Spleen (tissue), 11 donors: ENCODE data around the gene TOR3A. TPM values are rescaled to one million over a fixed set of nuclear protein-coding genes. Genes with fewer than 3 reads are reported as not detected.
A peak's percentile ranks its signal among the peaks of the same experiment; 100 is the strongest.

Source experiments
- DNase-seq: peaks from one replicate; pipeline ENCODE4 v3.0.0-alpha.2; 2020
- H3K27ac ChIP-seq, 8 donors: fragments of 200-600 bp; sonication (generic) in 7 of 8; 1 replicate in 4 of 8; 2 replicates in 4 of 8; pipeline versions ENCODE4 v1.5.0 to v1.8.0; 2016 to 2021; ENCODE audit warnings: inconsistent platforms in 4 of 8, mild to moderate bottlenecking in 4 of 8, moderate library complexity in 1 of 8
- H3K27me3 ChIP-seq, 7 donors: fragments of 200-600 bp; sonication (generic) in 6 of 7; replicated peaks in 1 of 7; 1 replicate in 4 of 7; 2 replicates in 3 of 7; pipeline versions ENCODE4 v1.5.0 to v1.8.0; 2016 to 2021; ENCODE audit warnings: inconsistent platforms in 3 of 7, mild to moderate bottlenecking in 1 of 7
- H3K36me3 ChIP-seq, 6 donors: fragments of 200-600 bp; sonication (generic) in 5 of 6; 1 replicate in 4 of 6; 2 replicates in 2 of 6; pipeline versions ENCODE4 v1.5.0 to v1.8.0; 2016 to 2021; ENCODE audit warnings: inconsistent platforms in 2 of 6
- H3K4me1 ChIP-seq, 6 donors: fragments of 200-600 bp; sonication (generic) in 5 of 6; 1 replicate in 3 of 6; 2 replicates in 3 of 6; pipeline versions ENCODE4 v1.5.0 to v1.8.0; 2016 to 2021; ENCODE audit warnings: inconsistent platforms in 3 of 6
- H3K4me3 ChIP-seq, 8 donors: fragments of 200-600 bp; sonication (generic) in 7 of 8; 1 replicate in 4 of 8; 2 replicates in 4 of 8; pipeline versions ENCODE4 v1.5.0 to v1.8.0; 2016 to 2021; ENCODE audit warnings: inconsistent platforms in 4 of 8, mild to moderate bottlenecking in 4 of 8, moderate library complexity in 2 of 8
- H3K9me3 ChIP-seq, 8 donors: fragments of 200-600 bp; sonication (generic) in 7 of 8; 1 replicate in 4 of 8; 2 replicates in 4 of 8; pipeline versions ENCODE4 v1.5.0 to v1.8.0; 2016 to 2021; ENCODE audit warnings: inconsistent platforms in 4 of 8
- CTCF ChIP-seq, 11 experiments: fragments of 200-600 bp in 7 of 11; fragments of 450-650 bp in 4 of 11; sonication (generic) in 4 of 11; IDR thresholded peaks in 8 of 11; conservative IDR thresholded peaks in 3 of 11; 1 replicate in 7 of 11; 2 replicates in 4 of 11; pipeline versions ENCODE4 v1.4.0 to v1.8.0; 2016 to 2021; ENCODE audit warnings: antibody characterized with exemption in 11 of 11, inconsistent platforms in 4 of 11, mild to moderate bottlenecking in 1 of 11
- POLR2A ChIP-seq, 3 donors: fragments of 450-650 bp; IDR thresholded peaks; one replicate each; pipeline ENCODE4 v1.5.1; 2017; ENCODE audit warnings: antibody characterized with exemption in 3 of 3, mild to moderate bottlenecking in 1 of 3
- POLR2AphosphoS5 ChIP-seq, 3 donors: sonication (generic); formaldehyde crosslinking; IDR thresholded peaks; one replicate each; pipeline ENCODE4 v1.5.1; 2017; ENCODE audit warnings: antibody characterized with exemption in 3 of 3
- WGBS, 5 donors: extraction: QIAGEN DNeasy Blood & Tissue Kit in 3 of 5; methylation state at CpG; one replicate each; pipeline versions ENCODE4 v1.1.5 to v1.1.7; 2013 to 2018; 5-methylcytosine and 5-hydroxymethylcytosine counted together
- intact Hi-C: fragments of 100-400 bp; cut with DNase I; formaldehyde crosslinking; loops from one replicate; pipeline ENCODE4 v1.15.0; 2023; ENCODE audit warnings: low total_unique reads
- polyA plus RNA-seq, 3 donors: library from polyadenylated mRNA; stranded (reverse); fragments of 200-250 nt; gene quantifications; one replicate each; pipeline ENCODE4 v1.2.1, GENCODE V29; 2013
- total RNA-seq, 7 donors: library from RNA; depleted of rRNA in 3 of 7; stranded (reverse); fragments of >200 nt in 3 of 7; fragmentation: NEBNext Ultra II Directional in 4 of 7; extraction: Animal tissue kit (Norgen Biotek cat#: 25700) in 4 of 7; gene quantifications; one replicate each; pipeline versions ENCODE4 v1.1.0 to v1.2.1, GENCODE V29; 2016 to 2021
- donor health status: healthy with polysubstance abuse.
- donor health status: DM: no; HTN: no; CAD: no; lungs with moderate emphysema.
- donor health status: DM: no; HTN: no; CAD: no.
- donor health status: Bipolar disorder and iron deficiency.
- donor health status: healthy.
- donor health status: DM: no; HTN: no; CAD: no.
- donor health status: DM: yes; HTN: yes; CAD: no.

Gene TOR3A
- total and polyA plus RNA-seq, 10 donors = 27.9 to 51.7 (median 42.0) TPM

GRCh38 chr1:179048339-179049124, 33.3 kb upstream of the TOR3A start:
- H3K4me1 ChIP-seq = peaks cover 0 to 20% (median 9%) of the 10 kb centered on the region in 6 donors
- no peak overlapping the region for H3K4me3 ChIP-seq
- DNase-seq = no peak
- 86 to 100% (median 94%) methylated on average over 1 of the region's 1 CpG for WGBS, 5 donors
- H3K27ac ChIP-seq = no peak overlapping the region
- intact Hi-C loops = no loop called here
- peaks cover 0 to 40% (median 0%) of the 10 kb centered on the region in 6 donors for H3K36me3 ChIP-seq
- H3K9me3 ChIP-seq = no peaks in the 10 kb centered on the region
- no peaks in the 10 kb centered on the region for H3K27me3 ChIP-seq
- TF ChIP-seq POLR2A (IDR thresholded peaks at IDR 0.05) (no peak), CTCF (IDR thresholded peaks at IDR 0.05 in 8 of 11, conservative IDR thresholded peaks at IDR 0.05 in 3 of 11) (no peak), POLR2AphosphoS5 (IDR thresholded peaks at IDR 0.05) (no peak)

- TF ChIP-seq POLR2A (IDR thresholded peaks at IDR 0.05) (no peak), CTCF (IDR thresholded peaks at IDR 0.05 in 8 of 11, conservative IDR thresholded peaks at IDR 0.05 in 3 of 11) (no peak), POLR2AphosphoS5 (IDR thresholded peaks at IDR 0.05) (no peak)
- WGBS, 5 donors = 59 to 93% (median 85%) methylated on average over 2 of the region's 2 CpGs
Measured at GRCh38 chr1:179052776-179053175, 29.1 kb upstream of the TOR3A start.

GRCh38 chr1:179053486-179053885, 28.4 kb upstream of the TOR3A start:
- DNase-seq = no peak
- peaks cover 0 to 6% (median 0%) of the 10 kb centered on the region in 8 donors for H3K9me3 ChIP-seq
- peak overlapping the region in 1 of 8 donors; percentile 14 for H3K27ac ChIP-seq
- H3K4me3 ChIP-seq = no peak overlapping the region
- peaks cover 0 to 61% (median 13%) of the 10 kb centered on the region in 6 donors for H3K36me3 ChIP-seq
- H3K4me1 ChIP-seq = no peaks in the 10 kb centered on the region
- TF ChIP-seq POLR2A (IDR thresholded peaks at IDR 0.05) (no peak), POLR2AphosphoS5 (IDR thresholded peaks at IDR 0.05) (no peak), CTCF (IDR thresholded peaks at IDR 0.05 in 8 of 11, conservative IDR thresholded peaks at IDR 0.05 in 3 of 11) (no peak)
- H3K27me3 ChIP-seq = no peaks in the 10 kb centered on the region
- intact Hi-C loops = no loop called here
- 92 to 98% (median 97%) methylated on average over 2 of the region's 2 CpGs for WGBS, 5 donors

More at GRCh38 chr1:179052776-179053175, 29.1 kb upstream of the TOR3A start:
- H3K27ac ChIP-seq = peak overlapping the region in 1 of 8 donors; percentile 14
- no peak for DNase-seq
- no peak overlapping the region for H3K4me3 ChIP-seq
- intact Hi-C loops = no loop called here
- no peaks in the 10 kb centered on the region for H3K27me3 ChIP-seq
- H3K9me3 ChIP-seq = peaks cover 0 to 6% (median 0%) of the 10 kb centered on the region in 8 donors
- peaks cover 0 to 5% (median 3%) of the 10 kb centered on the region in 6 donors for H3K4me1 ChIP-seq
- H3K36me3 ChIP-seq = peaks cover 0 to 61% (median 13%) of the 10 kb centered on the region in 6 donors

GRCh38 chr1:179055937-179056336, 25.9 kb upstream of the TOR3A start:
- WGBS, 5 donors = 97 to 100% (median 99%) methylated on average over 2 of the region's 2 CpGs
- H3K36me3 ChIP-seq = peaks cover 0 to 50% (median 13%) of the 10 kb centered on the region in 6 donors
- intact Hi-C loops = no loop called here

More at GRCh38 chr1:179055937-179056336, 25.9 kb upstream of the TOR3A start:
- Histone ChIP-seq H3K27ac (no peak overlapping the region), H3K4me3 (no peak overlapping the region), H3K4me1 (no peaks in the 10 kb centered on the region), H3K9me3 (peaks cover 0 to 6% (median 0%) of the 10 kb centered on the region in 8 donors), H3K27me3 (no peaks in the 10 kb centered on the region)
- TF ChIP-seq CTCF (IDR thresholded peaks at IDR 0.05 in 8 of 11, conservative IDR thresholded peaks at IDR 0.05 in 3 of 11) = no peak
- no peak for TF ChIP-seq POLR2AphosphoS5 (IDR thresholded peaks at IDR 0.05)
- TF ChIP-seq POLR2A (IDR thresholded peaks at IDR 0.05) = no peak
- no peak for DNase-seq
